ENCODE data around the gene SKAP2. TPM values are rescaled to one million over a fixed set of nuclear protein-coding genes. Genes with fewer than 3 reads are reported as not detected.

SKAP2 gene
- total and polyA plus RNA-seq, 2 of the 4 experiments (the other 2 are of a cell fraction), result 5.7 to 7.4 TPM

DNA sequence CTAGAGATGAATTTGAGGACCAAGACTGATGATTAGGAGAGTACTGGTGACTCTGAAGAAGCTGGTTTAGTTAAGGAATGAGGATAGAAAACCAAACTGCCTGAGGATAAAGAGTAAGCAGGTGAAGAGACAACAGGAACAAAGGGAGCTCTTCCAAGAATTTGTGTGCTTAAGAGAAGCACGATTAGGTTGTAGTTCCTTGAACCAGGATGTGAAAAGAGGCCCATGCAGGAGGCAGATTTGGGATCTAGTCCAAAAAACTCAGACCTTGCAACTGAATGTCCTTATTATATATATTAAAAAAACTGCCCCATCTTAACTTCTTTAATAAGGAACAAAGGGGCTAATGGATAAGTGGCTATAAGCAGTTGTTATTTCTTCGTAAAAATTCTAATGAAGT lies 150.4 kb downstream of the SKAP2 start:
- no peak for TF ChIP-seq CEBPB (IDR thresholded peaks at IDR 0.05; ENCODE audit: low read depth, low read length)
- no peak for TF ChIP-seq POLR2A (IDR thresholded peaks at IDR 0.05; ENCODE audit: low read depth, low read length)
- TF ChIP-seq BHLHE40 (IDR thresholded peaks at IDR 0.05; ENCODE audit: low read depth, low read length), result no peak
- no peak for TF ChIP-seq SMC3 (IDR thresholded peaks at IDR 0.05; ENCODE audit: low read depth, low read length)
- no peak for TF ChIP-seq FOS (IDR thresholded peaks at IDR 0.05; ENCODE audit: low read depth, low read length)
- TF ChIP-seq CHD1 (IDR thresholded peaks at IDR 0.05; ENCODE audit: low read depth, low read length), result no peak
- TF ChIP-seq RCOR1 (IDR thresholded peaks at IDR 0.05; ENCODE audit: insufficient replicate concordance, low read length), result no peak
- TF ChIP-seq NFE2L2 (IDR thresholded peaks at IDR 0.05; ENCODE audit: low read depth, low read length), result no peak
- TF ChIP-seq MAZ (IDR thresholded peaks at IDR 0.05; ENCODE audit: borderline replicate concordance, low read depth, low read length), result no peak
- TF ChIP-seq, protein P1, sequence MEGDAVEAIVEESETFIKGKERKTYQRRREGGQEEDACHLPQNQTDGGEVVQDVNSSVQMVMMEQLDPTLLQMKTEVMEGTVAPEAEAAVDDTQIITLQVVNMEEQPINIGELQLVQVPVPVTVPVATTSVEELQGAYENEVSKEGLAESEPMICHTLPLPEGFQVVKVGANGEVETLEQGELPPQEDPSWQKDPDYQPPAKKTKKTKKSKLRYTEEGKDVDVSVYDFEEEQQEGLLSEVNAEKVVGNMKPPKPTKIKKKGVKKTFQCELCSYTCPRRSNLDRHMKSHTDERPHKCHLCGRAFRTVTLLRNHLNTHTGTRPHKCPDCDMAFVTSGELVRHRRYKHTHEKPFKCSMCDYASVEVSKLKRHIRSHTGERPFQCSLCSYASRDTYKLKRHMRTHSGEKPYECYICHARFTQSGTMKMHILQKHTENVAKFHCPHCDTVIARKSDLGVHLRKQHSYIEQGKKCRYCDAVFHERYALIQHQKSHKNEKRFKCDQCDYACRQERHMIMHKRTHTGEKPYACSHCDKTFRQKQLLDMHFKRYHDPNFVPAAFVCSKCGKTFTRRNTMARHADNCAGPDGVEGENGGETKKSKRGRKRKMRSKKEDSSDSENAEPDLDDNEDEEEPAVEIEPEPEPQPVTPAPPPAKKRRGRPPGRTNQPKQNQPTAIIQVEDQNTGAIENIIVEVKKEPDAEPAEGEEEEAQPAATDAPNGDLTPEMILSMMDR (conservative IDR thresholded peaks at IDR 0.05; ENCODE audit: low read depth, low read length), result no peak
- TF ChIP-seq, protein P2, sequence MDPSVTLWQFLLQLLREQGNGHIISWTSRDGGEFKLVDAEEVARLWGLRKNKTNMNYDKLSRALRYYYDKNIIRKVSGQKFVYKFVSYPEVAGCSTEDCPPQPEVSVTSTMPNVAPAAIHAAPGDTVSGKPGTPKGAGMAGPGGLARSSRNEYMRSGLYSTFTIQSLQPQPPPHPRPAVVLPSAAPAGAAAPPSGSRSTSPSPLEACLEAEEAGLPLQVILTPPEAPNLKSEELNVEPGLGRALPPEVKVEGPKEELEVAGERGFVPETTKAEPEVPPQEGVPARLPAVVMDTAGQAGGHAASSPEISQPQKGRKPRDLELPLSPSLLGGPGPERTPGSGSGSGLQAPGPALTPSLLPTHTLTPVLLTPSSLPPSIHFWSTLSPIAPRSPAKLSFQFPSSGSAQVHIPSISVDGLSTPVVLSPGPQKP (IDR thresholded peaks at IDR 0.05; ENCODE audit: borderline replicate concordance, low read depth, low read length), result no peak
- no peak for TF ChIP-seq MXI1 (IDR thresholded peaks at IDR 0.05; ENCODE audit: borderline replicate concordance, low read depth, low read length)
- TF ChIP-seq, protein P3, sequence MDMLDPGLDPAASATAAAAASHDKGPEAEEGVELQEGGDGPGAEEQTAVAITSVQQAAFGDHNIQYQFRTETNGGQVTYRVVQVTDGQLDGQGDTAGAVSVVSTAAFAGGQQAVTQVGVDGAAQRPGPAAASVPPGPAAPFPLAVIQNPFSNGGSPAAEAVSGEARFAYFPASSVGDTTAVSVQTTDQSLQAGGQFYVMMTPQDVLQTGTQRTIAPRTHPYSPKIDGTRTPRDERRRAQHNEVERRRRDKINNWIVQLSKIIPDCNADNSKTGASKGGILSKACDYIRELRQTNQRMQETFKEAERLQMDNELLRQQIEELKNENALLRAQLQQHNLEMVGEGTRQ (IDR thresholded peaks at IDR 0.05; ENCODE audit: low read depth, low read length), result no peak
- TF ChIP-seq RFX5 (IDR thresholded peaks at IDR 0.05; ENCODE audit: low read depth, low read length), result no peak
- no peak for TF ChIP-seq RAD21 (IDR thresholded peaks at IDR 0.05; ENCODE audit: low read length)
- no peak for TF ChIP-seq MAFK (IDR thresholded peaks at IDR 0.05; ENCODE audit: low read depth, low read length)
- H4K8ac ChIP-seq (ENCODE audit: low read depth in 2 of 2, low read length in 2 of 2), result no peak overlapping the region
- POLR2A ChIA-PET (ENCODE audit: unreplicated experiment), result no interaction called here
- H2BK5ac ChIP-seq (ENCODE audit: low read depth, low read length, poor library complexity, severe bottlenecking), result no peak overlapping the region
- H3K9ac ChIP-seq (ENCODE audit: low read depth, low read length), result no peak overlapping the region
- peaks cover 2% of the 10 kb centered on the region; the same call in 1 of the 2 replicates for H3K4me1 ChIP-seq (ENCODE audit: control insufficient read depth, insufficient read depth, low read length)
- no peak overlapping the region for H4K5ac ChIP-seq (ENCODE audit: low read depth, low read length)
- DNase-seq (no peak), ATAC-seq (ENCODE audit: low read depth) (no peak)
- no peak overlapping the region for H4K91ac ChIP-seq (ENCODE audit: insufficient read depth, low read depth, low read length)
- no peaks in the 10 kb centered on the region for H3K9me3 ChIP-seq (ENCODE audit: control insufficient read depth, insufficient read depth, low read length)
- intact Hi-C loops (cut with micrococcal nuclease) (no loop called here), in situ Hi-C loops (cut with MboI; ENCODE audit: low sequenced_read_pairs) (no loop called here), dilution Hi-C loops (cut with HindIII; ENCODE audit: low sequenced_read_pairs, unreplicated experiment) (no loop called here)
- H3K4ac ChIP-seq (ENCODE audit: low read depth, low read length), result no peak overlapping the region
- H3K56ac ChIP-seq (ENCODE audit: extremely low read depth, insufficient read depth, low read length), result no peak overlapping the region
- H4K20me1 ChIP-seq (ENCODE audit: insufficient read depth, low read length), result no peaks in the 10 kb centered on the region
- H3K36me3 ChIP-seq (ENCODE audit: control insufficient read depth, insufficient read depth, low read length), result 0 out of 2 replicates have a peak, but pooled peaks cover 2% of the 10 kb centered on the region
- CTCF ChIA-PET, result interaction anchor here (0.9 kb wide), 1 partner anchor 27 kb away, joined by 3 read pairs; no protein-coding TSS in a partner anchor
- no peak overlapping the region for H3K4me2 ChIP-seq (ENCODE audit: low read depth, low read length)
- BruUV-seq (replicated peaks), result no TSS peak
- H3K4me3 ChIP-seq (ENCODE audit: insufficient read depth, low read depth, low read length), result no peak overlapping the region
- H3K9me1 ChIP-seq (ENCODE audit: insufficient read depth, low read length), result no peaks in the 10 kb centered on the region
- no peak overlapping the region for H2AK5ac ChIP-seq (ENCODE audit: low read depth, low read length)
- H3K14ac ChIP-seq (replicated peaks; ENCODE audit: low read depth, low read length), result no peak overlapping the region
- H2BK120ac ChIP-seq (ENCODE audit: low read depth, low read length), result no peak overlapping the region
- H2BK20ac ChIP-seq (ENCODE audit: low read depth, low read length), result no peak overlapping the region
- no peaks in the 10 kb centered on the region for H3K79me1 ChIP-seq (ENCODE audit: low read depth in 1 of 2, low read length in 2 of 2)
- no CpG with 5 or more reads among the region's 2 CpGs for WGBS, 2 experiments (ENCODE audit: extremely low coverage in 2 of 2, insufficient read length in 1 of 2)
- no peak overlapping the region for H2AFZ ChIP-seq (replicated peaks; ENCODE audit: low read length, poor library complexity)
- no peak overlapping the region for H2BK15ac ChIP-seq (ENCODE audit: low read depth, low read length)
- no peak overlapping the region for H3K27ac ChIP-seq (ENCODE audit: insufficient read depth, low read length)
- H3K23ac ChIP-seq (ENCODE audit: low read depth, low read length), result no peak overlapping the region
- no peak overlapping the region; the same call in 1 of the 2 replicates for H3K18ac ChIP-seq (ENCODE audit: low read depth, low read length)
- no peaks in the 10 kb centered on the region for H3K27me3 ChIP-seq (ENCODE audit: control insufficient read depth, insufficient read depth, low read length)
- H2AK9ac ChIP-seq (replicated peaks; ENCODE audit: low read depth, low read length, poor library complexity), result no peak overlapping the region
